Ovary (tissue), 3 donors: Measurements from ENCODE around the gene TDRD9.

Experiments
- CTCF ChIP-seq, 3 donors: fragments of 450-650 bp in 2 of 3; fragments of 200-600 bp in 1 of 3; IDR thresholded peaks; one replicate each; pipeline versions ENCODE4 v1.5.1 to v1.8.0; 2016 to 2022; ENCODE audit warnings: antibody characterized with exemption in 3 of 3, mild to moderate bottlenecking in 1 of 3
- POLR2A ChIP-seq: fragments of 450-650 bp; IDR thresholded peaks from one replicate; pipeline ENCODE4 v1.6.1; 2017; ENCODE audit warnings: antibody characterized with exemption, mild to moderate bottlenecking, moderate library complexity
- donor health status: DM: no; HTN: no; CAD: no.

- TF ChIP-seq POLR2A (no peak), CTCF (IDR thresholded peaks at IDR 0.05) (no peak)
Observed at GRCh38 chr14:103899833-103900232, 28.4 kb upstream of the TDRD9 start.
